Measurements from ENCODE around the gene CCT2.

GRCh38 chr12:69570545-69571399 is 14.5 kb upstream of the CCT2 start:
- TF ChIP-seq POLR2A (IDR thresholded peaks at IDR 0.05; ENCODE audit: low read depth, low read length) = no peak
- peak; percentile 88 for TF ChIP-seq RAD21 (IDR thresholded peaks at IDR 0.05; ENCODE audit: insufficient read depth, low read depth, low read length)
- TF ChIP-seq CTCF (IDR thresholded peaks at IDR 0.05 in 2 of 3, conservative IDR thresholded peaks at IDR 0.05 in 1 of 3; ENCODE audit: control insufficient read depth in 2 of 3, extremely low read depth in 1 of 3, insufficient read depth in 1 of 3, low read depth in 3 of 3, low read length in 3 of 3) = peak; percentile 66 to 77 (median 72)
- no peak for TF ChIP-seq EZH2 (IDR thresholded peaks at IDR 0.05; ENCODE audit: borderline replicate concordance, control insufficient read depth, low read depth, low read length)
- no peak for TF ChIP-seq POLR2AphosphoS5 (IDR thresholded peaks at IDR 0.05; ENCODE audit: low read length)
- TF ChIP-seq RFX5 (IDR thresholded peaks at IDR 0.05; ENCODE audit: low read depth, low read length) = no peak
- TF ChIP-seq ZNF622 (IDR thresholded peaks at IDR 0.05) = no peak
- no peak for TF ChIP-seq RBBP5 (conservative IDR thresholded peaks at IDR 0.05)
- TF ChIP-seq EP300 (IDR thresholded peaks at IDR 0.05; ENCODE audit: borderline replicate concordance in 1 of 2, control insufficient read depth in 1 of 2, low read depth in 2 of 2, low read length in 2 of 2) = no peak
- TF ChIP-seq TCF12 (IDR thresholded peaks at IDR 0.05; ENCODE audit: low read depth, low read length) = no peak
- no peak for TF ChIP-seq PML (IDR thresholded peaks at IDR 0.05; ENCODE audit: low read length)
- TF ChIP-seq REST (IDR thresholded peaks at IDR 0.05; ENCODE audit: low read depth, low read length) = no peak
